GM12891 (cell line): Measurements from ENCODE around the gene TSSK6.

Source experiments
- POLR2A ChIP-seq: IDR thresholded peaks from 2 replicates; pipeline ENCODE4 v1.6.1; 2011; ENCODE audit warnings: low read depth, low read length, control low read depth
- POLR2AphosphoS5 ChIP-seq: IDR thresholded peaks from 2 replicates; pipeline ENCODE4 v1.6.1; 2011; ENCODE audit warnings: low read depth, low read length, control low read depth
- POU2F2 ChIP-seq: IDR thresholded peaks from 2 replicates; pipeline ENCODE4 v1.6.1; 2011; ENCODE audit warnings: low read depth, mild to moderate bottlenecking, control low read depth, low read length, moderate library complexity
- SPI1 ChIP-seq: IDR thresholded peaks from 2 replicates; pipeline ENCODE4 v1.6.1; 2011; ENCODE audit warnings: low read depth, low read length, control low read depth
- TAF1 ChIP-seq: IDR thresholded peaks from 2 replicates; pipeline ENCODE4 v1.6.1; 2011; ENCODE audit warnings: low read depth, low read length, control low read depth

GRCh38 chr19:19543101-19543500 is 27.8 kb upstream of the TSSK6 start:
- TF ChIP-seq POLR2AphosphoS5 (no peak), POLR2A (no peak), POU2F2 (no peak), TAF1 (no peak), SPI1 (no peak)
